ENCODE measurements around the gene HLA-F. TPM values are rescaled to one million over a fixed set of nuclear protein-coding genes. Genes with fewer than 3 reads are reported as not detected.

Gene HLA-F
- total and polyA plus RNA-seq, 7 experiments from 2014 or later = 348 to 678 (median 511) TPM

- Mint-ChIP-seq H3K9me3 (peaks cover 0 to 1% (median 0%) of the 10 kb centered on the region in 11 donors), H3K4me3 (no peak overlapping the region), H3K27ac (no peak overlapping the region), H3K4me1 (peaks cover 0 to 7% (median 0%) of the 10 kb centered on the region in 7 donors), H3K27me3 (peaks cover 5 to 30% (median 20%) of the 10 kb centered on the region in 5 donors), H3K36me3 (no peaks in the 10 kb centered on the region)
- no peak overlapping the region for H3K27ac ChIP-seq (ENCODE audit: low read depth, low read length)
- no peak overlapping the region for H3K4me3 ChIP-seq (ENCODE audit: low read length)
- no peak for ATAC-seq
- CTCF ChIA-PET = interaction anchor here (1.4 kb wide), 1 partner anchor 64 kb away, joined by 3 read pairs; no protein-coding TSS in a partner anchor
- no peaks in the 10 kb centered on the region for H3K4me1 ChIP-seq (ENCODE audit: control insufficient read depth in 2 of 2, insufficient read depth in 2 of 2, low read length in 2 of 2)
- H3K36me3 ChIP-seq (ENCODE audit: control insufficient read depth in 2 of 3, insufficient read depth in 3 of 3, low read length in 3 of 3) = no peaks in the 10 kb centered on the region
- H3K27me3 ChIP-seq (ENCODE audit: control insufficient read depth in 2 of 2, insufficient read depth in 2 of 2, low read length in 2 of 2) = no peaks in the 10 kb centered on the region
- no peak for DNase-seq
- intact Hi-C loops (cut with micrococcal nuclease) = no loop called here
- no peaks in the 10 kb centered on the region for H3K9me3 ChIP-seq (ENCODE audit: control insufficient read depth in 2 of 3, low read length in 3 of 3)
- POLR2A ChIA-PET = no interaction called here
These were observed 47.1 kb downstream of the HLA-F start for GRCh38 chr6:29770306-29770705.

- Mint-ChIP-seq H3K27me3 (peaks cover 10 to 55% (median 49%) of the 10 kb centered on the region in 5 donors), H3K36me3 (peaks cover 0 to 5% (median 0%) of the 10 kb centered on the region in 5 donors), H3K4me3 (no peak overlapping the region), H3K4me1 (peaks cover 0 to 8% (median 0%) of the 10 kb centered on the region in 7 donors), H3K9me3 (peaks cover 0 to 7% (median 0%) of the 10 kb centered on the region in 11 donors), H3K27ac (no peak overlapping the region)
- DNase-seq (no peak), ATAC-seq (no peak)
- H3K27me3 ChIP-seq (ENCODE audit: control insufficient read depth in 2 of 2, insufficient read depth in 2 of 2, low read length in 2 of 2) = peaks cover 0 to 3% of the 10 kb centered on the region in 2 donors
- no peak overlapping the region for H3K27ac ChIP-seq (ENCODE audit: low read depth, low read length)
- H3K9me3 ChIP-seq (ENCODE audit: control insufficient read depth in 2 of 3, low read length in 3 of 3) = no peaks in the 10 kb centered on the region
- POLR2A ChIA-PET = no interaction called here
- CTCF ChIA-PET = no interaction called here
- no peaks in the 10 kb centered on the region for H3K4me1 ChIP-seq (ENCODE audit: control insufficient read depth in 2 of 2, insufficient read depth in 2 of 2, low read length in 2 of 2)
- intact Hi-C loops (cut with micrococcal nuclease) = no loop called here
- no peak overlapping the region for H3K4me3 ChIP-seq (ENCODE audit: low read length)
- no peaks in the 10 kb centered on the region for H3K36me3 ChIP-seq (ENCODE audit: control insufficient read depth in 2 of 3, insufficient read depth in 3 of 3, low read length in 3 of 3)
These were observed 53.5 kb downstream of the HLA-F start for GRCh38 chr6:29776684-29777083.

Other genes with a start within 250 kb of the HLA-F start
- gene MAS1L, start 235.5 kb upstream of the HLA-F start, total RNA-seq = not detected
- not detected for gene MAS1L, start 235.5 kb upstream of the HLA-F start, polyA plus RNA-seq
- 1 to 10 TPM in 1 of 5 experiments, not detected in 4; 1.9 TPM for gene UBD, start 163.7 kb upstream of the HLA-F start, total RNA-seq
- gene UBD, start 163.7 kb upstream of the HLA-F start, polyA plus RNA-seq = not detected
- not detected for gene OR2H2, start 138.3 kb upstream of the HLA-F start, total RNA-seq
- not detected for gene OR2H2, start 138.3 kb upstream of the HLA-F start, polyA plus RNA-seq
- gene GABBR1, start 90.3 kb upstream of the HLA-F start, total RNA-seq = 100 to 1,000 TPM in 1 of 5 experiments, 10 to 100 TPM in 4; 37.0 to 115 (median 61.9) TPM
- 1 to 10 TPM; 1.2 to 2.2 TPM for gene GABBR1, start 90.3 kb upstream of the HLA-F start, polyA plus RNA-seq
- not detected for gene MOG, start 66.3 kb upstream of the HLA-F start, total RNA-seq
- gene MOG, start 66.3 kb upstream of the HLA-F start, polyA plus RNA-seq = not detected
- 1 to 10 TPM in 2 of 5 experiments, not detected in 3; 1.7 to 2.3 TPM for gene ZFP57, start 42.3 kb upstream of the HLA-F start, total RNA-seq
- 1 to 10 TPM in 1 of 2 donors, not detected in 1; 3.3 TPM for gene ZFP57, start 42.3 kb upstream of the HLA-F start, polyA plus RNA-seq
- 1 to 10 TPM in 1 of 5 experiments, under 1 TPM in 3, not detected in 1; 0.32 to 2.7 (median 0.64) TPM for gene HLA-G, start 104.4 kb downstream of the HLA-F start, total RNA-seq
- 1 to 10 TPM in 1 of 2 donors, under 1 TPM in 1; 0.98 to 1.0 TPM for gene HLA-G, start 104.4 kb downstream of the HLA-F start, polyA plus RNA-seq
- 1,000 to 10,000 TPM; 1,540 to 2,258 (median 1,836) TPM for gene HLA-A, start 219.1 kb downstream of the HLA-F start, total RNA-seq
- 1,000 to 10,000 TPM; 2,350 to 3,318 TPM for gene HLA-A, start 219.1 kb downstream of the HLA-F start, polyA plus RNA-seq